Nephron (organoid): ENCODE measurements around the gene ANP32A.
A peak's percentile ranks its signal among the peaks of the same experiment; 100 is the strongest.

Source experiments
- H3K27ac Mint-ChIP-seq, 3 experiments: 2 replicates each; pipeline ENCODE4 v1.8.0; 2020; ENCODE audit warnings: mixed read lengths in 3 of 3, mild to moderate bottlenecking in 2 of 3, moderate library complexity in 1 of 3
- H3K27me3 Mint-ChIP-seq: 2 replicates; pipeline ENCODE4 v1.8.0; 2021; ENCODE audit warnings: low read depth, mild to moderate bottlenecking, moderate library complexity, mixed read lengths
- H3K36me3 Mint-ChIP-seq: 2 replicates; pipeline ENCODE4 v1.8.0; 2020; ENCODE audit warnings: low read depth, mixed read lengths
- H3K4me1 Mint-ChIP-seq: 2 replicates; pipeline ENCODE4 v1.8.0; 2020; ENCODE audit warnings: mixed read lengths
- H3K4me3 Mint-ChIP-seq, 3 experiments: 2 replicates each; pipeline ENCODE4 v1.8.0; 2020; ENCODE audit warnings: mild to moderate bottlenecking in 3 of 3, mixed read lengths in 3 of 3, moderate library complexity in 2 of 3
- H3K9me3 Mint-ChIP-seq: 2 replicates; pipeline ENCODE4 v1.8.0; 2020; ENCODE audit warnings: mixed read lengths
- TF ChIP-seq, protein P1 (sequence below), 3 experiments: fragments of 200-600 bp; sonication (generic); IDR thresholded peaks; one replicate each; pipeline ENCODE4 v1.5.0; 2021; ENCODE audit warnings: antibody characterized with exemption in 3 of 3; ENCODE audit not compliant: unreplicated experiment in 3 of 3

ANP32A gene

GRCh38 chr15:68785541-68785940, 35.2 kb downstream of the ANP32A start:
- H3K27me3 Mint-ChIP-seq = no peaks in the 10 kb centered on the region
- H3K4me3 Mint-ChIP-seq = no peak overlapping the region
- peaks cover 18% of the 10 kb centered on the region for H3K4me1 Mint-ChIP-seq
- TF ChIP-seq, protein P1, sequence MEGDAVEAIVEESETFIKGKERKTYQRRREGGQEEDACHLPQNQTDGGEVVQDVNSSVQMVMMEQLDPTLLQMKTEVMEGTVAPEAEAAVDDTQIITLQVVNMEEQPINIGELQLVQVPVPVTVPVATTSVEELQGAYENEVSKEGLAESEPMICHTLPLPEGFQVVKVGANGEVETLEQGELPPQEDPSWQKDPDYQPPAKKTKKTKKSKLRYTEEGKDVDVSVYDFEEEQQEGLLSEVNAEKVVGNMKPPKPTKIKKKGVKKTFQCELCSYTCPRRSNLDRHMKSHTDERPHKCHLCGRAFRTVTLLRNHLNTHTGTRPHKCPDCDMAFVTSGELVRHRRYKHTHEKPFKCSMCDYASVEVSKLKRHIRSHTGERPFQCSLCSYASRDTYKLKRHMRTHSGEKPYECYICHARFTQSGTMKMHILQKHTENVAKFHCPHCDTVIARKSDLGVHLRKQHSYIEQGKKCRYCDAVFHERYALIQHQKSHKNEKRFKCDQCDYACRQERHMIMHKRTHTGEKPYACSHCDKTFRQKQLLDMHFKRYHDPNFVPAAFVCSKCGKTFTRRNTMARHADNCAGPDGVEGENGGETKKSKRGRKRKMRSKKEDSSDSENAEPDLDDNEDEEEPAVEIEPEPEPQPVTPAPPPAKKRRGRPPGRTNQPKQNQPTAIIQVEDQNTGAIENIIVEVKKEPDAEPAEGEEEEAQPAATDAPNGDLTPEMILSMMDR (IDR thresholded peaks at IDR 0.05; ENCODE audit: unreplicated experiment in 3 of 3) = no peak
- no peaks in the 10 kb centered on the region for H3K9me3 Mint-ChIP-seq
- peaks cover 75% of the 10 kb centered on the region for H3K36me3 Mint-ChIP-seq
- H3K27ac Mint-ChIP-seq = no peak overlapping the region

GRCh38 chr15:68784206-68784605, 36.5 kb downstream of the ANP32A start:
- Mint-ChIP-seq H3K9me3 (no peaks in the 10 kb centered on the region), H3K36me3 (peaks cover 87% of the 10 kb centered on the region), H3K27me3 (no peaks in the 10 kb centered on the region), H3K4me3 (no peak overlapping the region), H3K4me1 (peaks cover 5% of the 10 kb centered on the region), H3K27ac (no peak overlapping the region)
- TF ChIP-seq, protein P1 (IDR thresholded peaks at IDR 0.05; ENCODE audit: unreplicated experiment in 3 of 3) = no peak

DNA sequence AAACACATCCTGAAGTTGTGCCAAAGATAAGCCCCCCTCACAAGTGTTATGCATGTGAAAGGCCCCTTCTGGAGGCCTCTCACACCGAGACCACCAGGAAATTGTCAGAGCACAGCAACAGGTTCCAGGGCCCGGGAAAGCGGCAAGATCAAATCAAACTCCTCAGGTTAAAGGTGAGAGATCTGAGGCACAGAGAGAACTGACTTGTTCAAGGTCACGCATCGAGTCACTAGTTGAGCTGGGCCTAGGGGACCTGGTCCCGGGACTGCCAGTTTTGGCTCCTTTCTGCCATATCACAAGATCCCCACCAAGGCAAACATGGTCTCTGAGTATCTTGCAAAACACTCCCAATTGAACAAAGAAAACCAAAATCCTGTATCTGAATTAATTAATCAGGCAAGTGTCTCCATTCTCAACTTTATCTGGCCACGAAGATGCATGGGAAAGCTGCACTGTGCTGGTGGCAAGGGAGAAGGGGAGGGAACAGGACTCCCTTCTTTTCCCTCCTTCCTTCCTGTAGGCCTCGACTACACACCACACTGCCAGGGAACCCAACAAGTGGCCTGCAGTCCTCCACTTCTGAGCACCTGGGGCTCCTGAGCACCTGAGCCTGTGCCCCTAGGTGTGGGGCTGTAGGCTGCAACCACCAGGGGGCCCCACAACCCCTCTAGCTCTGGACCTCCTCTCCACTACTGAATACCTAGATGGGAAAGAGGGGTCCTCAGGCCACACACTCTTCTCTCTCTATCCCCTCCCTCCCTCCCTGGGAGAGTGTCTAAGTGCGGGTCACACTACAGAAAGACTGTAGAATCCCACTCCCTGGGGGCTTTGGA, 37.3 kb downstream of the ANP32A start:
- H3K4me3 Mint-ChIP-seq = no peak overlapping the region
- TF ChIP-seq, protein P1 (IDR thresholded peaks at IDR 0.05; ENCODE audit: unreplicated experiment in 3 of 3) = peak in 2 of 3 experiments; percentile 17 to 49
- peaks cover 90% of the 10 kb centered on the region for H3K36me3 Mint-ChIP-seq
- H3K27ac Mint-ChIP-seq = no peak overlapping the region
- no peaks in the 10 kb centered on the region for H3K9me3 Mint-ChIP-seq
- peaks cover under 1% of the 10 kb centered on the region for H3K4me1 Mint-ChIP-seq
- H3K27me3 Mint-ChIP-seq = no peaks in the 10 kb centered on the region

GRCh38 chr15:68782589-68783161, 38.0 kb downstream of the ANP32A start:
- Mint-ChIP-seq H3K27ac (no peak overlapping the region), H3K4me1 (no peaks in the 10 kb centered on the region), H3K36me3 (peaks cover 90% of the 10 kb centered on the region), H3K4me3 (no peak overlapping the region), H3K27me3 (no peaks in the 10 kb centered on the region), H3K9me3 (no peaks in the 10 kb centered on the region)
- TF ChIP-seq, protein P1 (IDR thresholded peaks at IDR 0.05; ENCODE audit: unreplicated experiment in 3 of 3) = no peak

DNA sequence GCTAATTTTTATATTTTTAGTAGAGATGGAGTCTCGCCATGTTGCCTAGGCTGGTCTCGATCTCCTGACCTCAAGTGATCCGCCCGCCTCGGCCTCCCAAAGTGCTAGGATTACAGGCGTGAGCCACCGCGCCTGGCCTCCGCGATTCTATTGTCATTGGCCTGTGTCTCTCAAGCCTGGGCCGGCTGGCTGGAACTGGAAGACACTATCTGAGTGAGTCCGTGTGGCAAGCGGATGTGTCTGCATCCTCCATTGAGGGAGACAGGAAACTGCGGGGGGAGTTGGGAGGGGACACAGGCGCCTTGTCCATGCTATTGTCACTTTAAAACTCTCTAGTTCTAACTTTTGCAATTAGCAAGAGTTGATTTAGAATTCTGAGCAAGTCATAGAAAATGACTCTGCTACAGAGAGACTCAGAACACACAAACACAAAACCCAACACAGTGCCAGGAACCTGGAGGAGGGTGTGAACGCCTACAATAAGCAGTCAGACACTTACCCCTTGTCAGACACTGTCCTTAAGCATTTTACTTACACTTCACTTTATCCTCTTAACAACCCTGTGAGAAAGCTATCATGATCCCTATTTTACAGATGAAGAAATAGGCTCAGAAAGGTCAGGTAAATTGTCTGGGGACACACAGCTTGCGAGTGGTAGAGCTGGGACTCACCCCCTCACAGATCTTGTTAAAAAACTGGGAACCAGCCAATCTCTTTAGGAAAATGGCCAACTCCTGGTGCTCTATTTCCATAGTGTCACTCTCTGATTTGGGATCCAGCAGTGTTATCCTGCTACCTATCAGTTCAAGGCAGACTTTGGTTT, 38.7 kb downstream of the ANP32A start:
- H3K27me3 Mint-ChIP-seq = no peaks in the 10 kb centered on the region
- TF ChIP-seq, protein P1 (IDR thresholded peaks at IDR 0.05; ENCODE audit: unreplicated experiment in 3 of 3) = no peak
- H3K36me3 Mint-ChIP-seq = peaks cover 91% of the 10 kb centered on the region
- no peak overlapping the region for H3K4me3 Mint-ChIP-seq
- no peaks in the 10 kb centered on the region for H3K9me3 Mint-ChIP-seq
- H3K4me1 Mint-ChIP-seq = no peaks in the 10 kb centered on the region
- H3K27ac Mint-ChIP-seq = no peak overlapping the region
